ENCODE results near the gene PKP4.

DNA sequence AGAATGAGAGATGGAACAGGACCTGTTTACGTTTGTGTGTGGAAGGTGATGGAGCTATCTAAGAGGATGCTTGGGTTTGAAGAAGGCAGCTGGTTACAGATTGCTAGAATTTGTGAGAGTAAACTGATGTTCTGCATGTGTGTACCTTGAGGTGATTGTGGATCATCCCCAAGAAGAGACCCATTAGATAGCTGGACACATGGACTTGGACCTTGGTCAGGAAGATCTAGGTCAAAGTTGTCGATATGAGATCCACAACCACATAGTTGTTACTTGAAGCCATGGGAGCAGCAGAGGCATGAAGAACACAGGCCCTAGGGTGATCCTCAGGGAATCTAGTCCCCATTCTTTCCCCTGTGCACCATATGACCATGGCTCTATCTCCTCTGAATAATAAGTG, 101.0 kb downstream of the PKP4 start:
- TF ChIP-seq CTCF (IDR thresholded peaks at IDR 0.05; ENCODE audit: control extremely low read depth in 1 of 3, insufficient read depth in 1 of 3, low read depth in 1 of 3, low read length in 3 of 3) (no peak), POLR2A (IDR thresholded peaks at IDR 0.05; ENCODE audit: control extremely low read depth in 1 of 2, low read depth in 2 of 2, low read length in 2 of 2) (no peak), SRF (IDR thresholded peaks at IDR 0.05; ENCODE audit: low read depth, low read length) (no peak), USF2 (IDR thresholded peaks at IDR 0.05; ENCODE audit: low read length) (no peak), RAD21 (IDR thresholded peaks at IDR 0.05 in 1 of 2, conservative IDR thresholded peaks at IDR 0.05 in 1 of 2; ENCODE audit: low read depth in 2 of 2, low read length in 2 of 2) (no peak)
